ENCODE results near the gene CENPH.
"Not testable (repeated sequence)": the region's sequence is repeated elsewhere in the genome, so short reads cannot be mapped to it uniquely, and the experiment has no call there.

CENPH gene

GRCh38 chr5:69255940-69256339, 66.6 kb downstream of the CENPH start:
- DNase-seq: not testable (repeated sequence)

DNA sequence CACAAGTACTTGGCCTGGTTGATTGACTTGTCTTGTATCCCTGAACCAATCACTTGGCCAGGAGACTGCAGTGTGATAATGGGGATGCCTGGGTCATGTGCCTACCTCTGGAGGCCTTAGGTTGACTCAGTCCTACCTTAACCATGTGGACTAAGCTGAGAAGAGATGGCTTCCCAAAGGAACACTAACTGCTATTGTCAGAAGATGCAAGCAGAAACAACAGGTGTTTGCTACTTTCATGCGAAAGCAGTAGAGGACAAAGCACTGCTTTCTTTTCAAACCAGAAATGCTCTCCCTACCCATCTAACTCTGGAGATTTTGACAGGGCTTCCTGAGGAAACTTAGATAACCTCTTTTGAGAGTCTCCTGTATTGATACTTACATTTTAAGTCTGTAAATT, 68.2 kb downstream of the CENPH start:
- no peak for DNase-seq

Measured in stimulated activated CD4-positive, alpha-beta T cell treated with anti-CD3 and anti-CD28 coated beads, Interleukin-4, amount 100 ng/mL, for 1 hour (primary cell).